Thyroid gland (tissue), 4 donors: Measurements from ENCODE around the gene ITGA11.

Experiments
- CTCF ChIP-seq, 6 experiments: fragments of 200-600 bp in 3 of 6; fragments of 450-650 bp in 3 of 6; sonication (generic) in 3 of 6; IDR thresholded peaks; one replicate each; pipeline ENCODE4 v1.5.1; 2016 to 2019; ENCODE audit warnings: antibody characterized with exemption in 6 of 6, mild to moderate bottlenecking in 2 of 6, inconsistent platforms in 1 of 6, moderate library complexity in 1 of 6
- POLR2A ChIP-seq, 2 donors: fragments of 450-650 bp; IDR thresholded peaks; one replicate each; pipeline ENCODE4 v1.6.1; 2017; ENCODE audit warnings: antibody characterized with exemption in 2 of 2, mild to moderate bottlenecking in 2 of 2, moderate library complexity in 1 of 2

GRCh38 chr15:68418611-68419161, 13.3 kb downstream of the ITGA11 start:
- TF ChIP-seq CTCF (IDR thresholded peaks at IDR 0.05) (no peak), POLR2A (IDR thresholded peaks at IDR 0.05) (no peak)
